Peyer's patch (tissue), 4 donors: Measurements from ENCODE around the gene LPIN2.
"Not testable (repeated sequence)": the region's sequence is repeated elsewhere in the genome, so short reads cannot be mapped to it uniquely, and the experiment has no call there.

ENCODE experiments used
- CTCF ChIP-seq, 6 experiments: fragments of 450-650 bp in 4 of 6; fragments of 200-600 bp in 2 of 6; sonication (generic) in 1 of 6; IDR thresholded peaks; one replicate each; pipeline ENCODE4 v1.5.1; 2017 to 2019; ENCODE audit warnings: antibody characterized with exemption in 6 of 6, mild to moderate bottlenecking in 3 of 6, moderate library complexity in 1 of 6
- POLR2A ChIP-seq, 2 donors: fragments of 450-650 bp; IDR thresholded peaks; one replicate each; pipeline ENCODE4 v1.5.1; 2017; ENCODE audit warnings: antibody characterized with exemption in 2 of 2, mild to moderate bottlenecking in 2 of 2, moderate library complexity in 2 of 2

GRCh38 chr18:3028115-3028514, 15.2 kb upstream of the LPIN2 start:
- not testable (repeated sequence) for TF ChIP-seq CTCF, POLR2A (IDR thresholded peaks at IDR 0.05)
